ENCODE measurements around the gene ACSBG1.

The ACSBG1 gene

GRCh38 chr15:78129077-78129750, 105.2 kb downstream of the ACSBG1 start:
- DNase-seq, result no peak

- DNase-seq, result no peak
Measured at GRCh38 chr15:78127882-78128281, 106.5 kb downstream of the ACSBG1 start.

- DNase-seq, result no peak
Measured at GRCh38 chr15:78125267-78125666, 109.1 kb downstream of the ACSBG1 start.

- no peak for DNase-seq
Measured at GRCh38 chr15:78120523-78120922, 113.8 kb downstream of the ACSBG1 start.
